ENCODE results near the gene GAB2.

- TF ChIP-seq CTCF (IDR thresholded peaks at IDR 0.05): no peak
- no peak for TF ChIP-seq POLR2AphosphoS5 (IDR thresholded peaks at IDR 0.05)
- no peak for TF ChIP-seq POLR2A (IDR thresholded peaks at IDR 0.05)
Observed at GRCh38 chr11:78195917-78196560, 221.6 kb downstream of the GAB2 start.
